Stimulated activated CD4-positive, alpha-beta T cell treated with anti-CD3 and anti-CD28 coated beads, TNF-alpha, amount 100 ng/mL, for 48 hours (primary cell): Measurements from ENCODE around the gene TFDP1.

Experiments
- DNase-seq, 3 donors: peaks; one replicate each; pipeline ENCODE4 v3.0.0-alpha.2; 2020; ENCODE audit warnings: low read depth in 3 of 3

The TFDP1 gene

GRCh38 chr13:113584205-113584869 is at the start of gene TFDP1:
Gene TFDP1, plus strand, starts transcription at chr13:113584753. Its CDS starts 1,085 bp downstream, at chr13:113585838.
- peak; percentile 69 to 81 (median 80) for DNase-seq

- DNase-seq = no peak
Measured at GRCh38 chr13:113535381-113535781, 49.2 kb upstream of the TFDP1 start.

GRCh38 chr13:113536461-113537110 is 48.0 kb upstream of the TFDP1 start:
- no peak for DNase-seq

- no peak for DNase-seq
Measured at GRCh38 chr13:113537205-113537604, 47.3 kb upstream of the TFDP1 start.

- DNase-seq = no peak
Measured at GRCh38 chr13:113537909-113538688, 46.5 kb upstream of the TFDP1 start.

- no peak for DNase-seq
Measured at GRCh38 chr13:113538689-113539058, 45.9 kb upstream of the TFDP1 start.

GRCh38 chr13:113539176-113539575 is 45.4 kb upstream of the TFDP1 start:
- DNase-seq = no peak

GRCh38 chr13:113539822-113540221 is 44.7 kb upstream of the TFDP1 start:
- DNase-seq = no peak

- no peak for DNase-seq
Measured at GRCh38 chr13:113540523-113540922, 44.0 kb upstream of the TFDP1 start.

GRCh38 chr13:113542751-113543424 is 41.7 kb upstream of the TFDP1 start:
- no peak for DNase-seq

GRCh38 chr13:113544071-113544891 is 40.3 kb upstream of the TFDP1 start:
- no peak for DNase-seq

- no peak for DNase-seq
Measured at GRCh38 chr13:113544896-113545295, 39.7 kb upstream of the TFDP1 start.

GRCh38 chr13:113545455-113545930 is 39.1 kb upstream of the TFDP1 start:
- no peak for DNase-seq

GRCh38 chr13:113545931-113546516 is 38.5 kb upstream of the TFDP1 start:
- no peak for DNase-seq

- DNase-seq = no peak
Measured at GRCh38 chr13:113546571-113547237, 37.8 kb upstream of the TFDP1 start.

- no peak for DNase-seq
Measured at GRCh38 chr13:113547238-113547971, 37.1 kb upstream of the TFDP1 start.

GRCh38 chr13:113548171-113548641 is 36.3 kb upstream of the TFDP1 start:
- DNase-seq = no peak

- no peak for DNase-seq
Measured at GRCh38 chr13:113548778-113549621, 35.6 kb upstream of the TFDP1 start.
